GM18511 (cell line): ENCODE data around the gene EEF1AKMT1.

Experiments used
- ATAC-seq: cut with Tn5 transposase; IDR thresholded peaks from one replicate; pipeline ENCODE4 v1.9.1; 2021; ENCODE audit warnings: mild to moderate bottlenecking, moderate library complexity; ENCODE audit not compliant: unreplicated experiment

The EEF1AKMT1 gene

GRCh38 chr13:20720499-20720898 is 53.3 kb downstream of the EEF1AKMT1 start:
- no peak for ATAC-seq

- ATAC-seq, result no peak
Measured at GRCh38 chr13:20719783-20720182, 54.0 kb downstream of the EEF1AKMT1 start.

GRCh38 chr13:20718958-20719566 is 54.7 kb downstream of the EEF1AKMT1 start:
- ATAC-seq, result no peak

GRCh38 chr13:20717581-20718542 is 55.9 kb downstream of the EEF1AKMT1 start:
- ATAC-seq, result no peak

- no peak for ATAC-seq
Measured at GRCh38 chr13:20716951-20717350, 56.8 kb downstream of the EEF1AKMT1 start.

GRCh38 chr13:20715330-20715712 is 58.4 kb downstream of the EEF1AKMT1 start:
- no peak for ATAC-seq

GRCh38 chr13:20714563-20715329 is 59.0 kb downstream of the EEF1AKMT1 start:
- no peak for ATAC-seq

- ATAC-seq, result no peak
Measured at GRCh38 chr13:20714161-20714560, 59.6 kb downstream of the EEF1AKMT1 start.

- no peak for ATAC-seq
Measured at GRCh38 chr13:20713751-20714150, 60.0 kb downstream of the EEF1AKMT1 start.

- no peak for ATAC-seq
Measured at GRCh38 chr13:20713014-20713376, 60.8 kb downstream of the EEF1AKMT1 start.

GRCh38 chr13:20711301-20712044 is 62.3 kb downstream of the EEF1AKMT1 start:
- no peak for ATAC-seq

- no peak for ATAC-seq
Measured at GRCh38 chr13:20709782-20710181, 64.0 kb downstream of the EEF1AKMT1 start.

GRCh38 chr13:20709369-20709768 is 64.4 kb downstream of the EEF1AKMT1 start:
- ATAC-seq, result no peak

- ATAC-seq, result no peak
Measured at GRCh38 chr13:20708216-20708615, 65.5 kb downstream of the EEF1AKMT1 start.

GRCh38 chr13:20706661-20707060 is 67.1 kb downstream of the EEF1AKMT1 start:
- ATAC-seq, result no peak

- no peak for ATAC-seq
Measured at GRCh38 chr13:20704459-20705069, 69.2 kb downstream of the EEF1AKMT1 start.

- peak; percentile 89 for ATAC-seq
Measured at GRCh38 chr13:20703780-20704458, 69.8 kb downstream of the EEF1AKMT1 start.

GRCh38 chr13:20702915-20703779 is 70.6 kb downstream of the EEF1AKMT1 start, which contains the start of gene IL17D:
Gene IL17D (plus strand): TSS chr13:20703699. CDS start chr13:20704002, 303 bp downstream.
- ATAC-seq, result peak; percentile 37

- no peak for ATAC-seq
Measured at GRCh38 chr13:20702530-20702914, 71.2 kb downstream of the EEF1AKMT1 start.
